HG02623 (cell line): Measurements from ENCODE around the gene CHCHD6.

Experiments
- ATAC-seq: cut with Tn5 transposase; IDR thresholded peaks from one replicate; pipeline ENCODE4 v1.9.1; 2021; ENCODE audit warnings: moderate library complexity; ENCODE audit not compliant: unreplicated experiment

The CHCHD6 gene

DNA sequence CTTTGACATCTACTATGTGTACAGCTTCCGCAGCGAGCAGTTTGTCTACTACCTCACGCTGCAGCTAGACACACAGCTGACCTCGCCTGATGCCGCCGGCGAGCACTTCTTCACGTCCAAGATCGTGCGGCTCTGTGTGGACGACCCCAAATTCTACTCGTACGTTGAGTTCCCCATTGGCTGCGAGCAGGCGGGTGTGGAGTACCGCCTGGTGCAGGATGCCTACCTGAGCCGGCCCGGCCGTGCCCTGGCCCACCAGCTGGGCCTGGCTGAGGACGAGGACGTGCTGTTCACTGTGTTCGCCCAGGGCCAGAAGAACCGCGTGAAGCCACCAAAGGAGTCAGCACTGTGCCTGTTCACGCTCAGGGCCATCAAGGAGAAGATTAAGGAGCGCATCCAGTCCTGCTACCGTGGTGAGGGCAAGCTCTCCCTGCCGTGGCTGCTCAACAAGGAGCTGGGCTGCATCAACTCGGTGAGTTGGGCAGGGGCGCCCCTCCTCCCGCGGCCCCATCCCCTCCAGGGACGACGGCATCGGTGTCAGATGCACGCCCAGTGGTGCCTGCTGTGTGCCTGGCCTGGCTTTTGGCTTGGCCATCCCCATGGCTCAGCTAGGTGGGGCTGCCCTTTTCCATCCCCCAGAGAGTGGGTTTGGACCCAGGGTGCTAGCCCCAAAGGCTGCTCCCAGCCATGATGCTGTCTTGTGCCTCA is 285.4 kb downstream of the CHCHD6 start:
- no peak for ATAC-seq

DNA sequence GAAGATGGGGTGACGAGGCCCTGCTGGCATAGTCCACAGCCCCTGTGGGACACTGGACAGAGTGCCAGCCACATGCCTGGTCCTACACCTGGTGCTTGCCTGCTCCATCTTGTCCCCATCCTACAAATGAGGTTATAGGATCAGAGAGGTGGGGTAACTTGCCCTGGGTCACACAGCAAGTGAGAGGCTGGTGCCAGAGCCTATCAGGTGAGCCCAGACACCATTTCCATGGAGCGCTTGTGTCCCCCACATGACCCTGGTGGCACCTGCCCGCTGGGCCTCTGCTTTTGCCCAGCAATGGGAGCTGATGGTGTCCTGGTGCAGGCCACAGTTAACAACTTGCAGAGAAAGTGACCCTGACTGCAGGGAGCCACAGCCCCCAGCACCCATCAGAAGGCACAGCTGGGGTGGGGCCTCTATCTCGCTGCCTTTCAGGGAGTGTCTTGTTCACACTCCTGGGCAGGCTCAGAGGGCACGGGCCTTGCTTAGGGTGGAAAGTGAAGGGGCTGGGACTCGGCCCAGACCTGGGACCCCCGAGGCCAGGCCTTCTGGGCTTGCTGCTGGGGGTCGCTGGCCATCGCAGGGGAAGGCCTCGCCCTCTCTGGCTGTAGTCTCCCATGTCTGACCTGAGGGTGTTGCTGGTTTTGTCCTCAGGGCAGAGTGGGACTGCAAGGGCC is 286.1 kb downstream of the CHCHD6 start:
- no peak for ATAC-seq

DNA sequence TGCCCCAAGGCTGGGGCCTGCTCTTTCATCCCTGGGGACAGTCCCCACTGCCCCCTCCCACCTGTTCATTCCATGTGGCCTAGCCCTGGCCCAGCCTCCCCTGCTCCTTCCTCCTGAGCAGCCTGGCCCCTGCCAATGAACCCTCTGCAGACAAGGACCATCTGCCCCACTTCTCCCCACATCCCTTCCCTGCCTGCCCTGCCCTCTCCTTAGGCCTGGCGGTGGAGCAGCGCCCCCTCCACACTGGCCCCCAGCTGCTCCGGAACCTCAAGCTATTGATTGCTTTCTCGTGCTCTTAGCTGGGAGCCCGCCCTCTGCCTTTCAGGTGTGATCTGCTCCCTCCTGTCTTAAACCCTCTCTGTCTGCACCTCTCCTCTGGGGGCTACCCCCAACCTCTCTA is 286.9 kb downstream of the CHCHD6 start:
- ATAC-seq: no peak

DNA sequence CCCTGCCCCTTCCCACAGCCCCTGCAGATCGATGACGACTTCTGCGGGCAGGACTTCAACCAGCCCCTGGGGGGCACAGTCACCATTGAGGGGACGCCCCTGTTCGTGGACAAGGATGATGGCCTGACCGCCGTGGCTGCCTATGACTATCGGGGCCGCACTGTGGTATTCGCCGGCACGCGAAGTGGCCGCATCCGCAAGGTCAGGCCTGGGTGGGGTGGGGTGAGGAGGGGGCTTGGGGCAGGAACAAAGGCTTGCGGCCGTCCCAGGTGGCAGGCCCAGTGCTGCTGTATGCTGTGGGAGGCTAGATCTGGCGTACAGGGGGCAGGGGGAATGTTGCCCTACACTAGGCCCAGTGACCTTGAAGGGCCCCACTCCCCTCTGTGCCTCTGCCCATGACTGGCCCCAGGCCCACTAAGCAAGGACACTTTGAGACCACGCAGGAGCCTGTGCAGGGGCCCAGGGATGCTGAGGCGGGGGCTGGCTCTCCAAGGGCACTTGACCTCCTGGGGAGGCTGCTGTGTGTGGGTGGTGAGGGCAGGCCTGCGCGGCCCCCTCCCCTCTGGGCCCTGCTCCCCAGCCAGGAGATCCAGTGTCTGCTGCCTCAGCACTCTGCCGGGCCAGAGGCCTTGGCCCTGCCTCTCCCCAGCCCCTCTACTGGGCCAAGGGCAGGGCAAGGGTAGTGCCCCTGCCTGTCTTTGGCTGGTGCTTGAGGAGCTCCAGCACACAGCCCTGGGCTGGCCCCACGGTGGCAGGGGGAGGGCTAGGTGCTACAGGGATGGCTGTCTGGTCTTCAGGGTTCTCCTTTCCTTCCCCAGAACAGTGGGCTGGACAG is 287.5 kb downstream of the CHCHD6 start:
- no peak for ATAC-seq

DNA sequence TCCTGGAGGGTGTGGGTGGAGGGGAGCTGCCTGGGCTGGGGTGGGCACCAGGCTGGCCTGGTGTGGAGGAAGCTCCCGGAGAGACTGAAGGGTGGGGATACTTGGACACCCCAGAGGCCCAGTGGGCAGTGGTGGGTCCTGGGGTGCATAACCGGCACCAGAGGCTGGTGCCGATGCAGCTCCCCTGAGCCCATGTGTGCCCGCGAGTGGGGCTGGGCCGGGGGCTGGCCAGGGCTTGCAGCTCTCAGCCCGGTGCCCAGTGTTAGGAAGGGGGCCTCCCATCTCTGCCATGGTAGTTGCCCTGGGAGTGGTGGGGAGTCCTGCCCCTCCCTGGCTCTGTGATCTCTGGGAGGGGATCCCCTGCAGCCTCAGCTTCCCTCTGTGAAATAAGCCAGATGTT is 288.2 kb downstream of the CHCHD6 start:
- ATAC-seq: no peak

DNA sequence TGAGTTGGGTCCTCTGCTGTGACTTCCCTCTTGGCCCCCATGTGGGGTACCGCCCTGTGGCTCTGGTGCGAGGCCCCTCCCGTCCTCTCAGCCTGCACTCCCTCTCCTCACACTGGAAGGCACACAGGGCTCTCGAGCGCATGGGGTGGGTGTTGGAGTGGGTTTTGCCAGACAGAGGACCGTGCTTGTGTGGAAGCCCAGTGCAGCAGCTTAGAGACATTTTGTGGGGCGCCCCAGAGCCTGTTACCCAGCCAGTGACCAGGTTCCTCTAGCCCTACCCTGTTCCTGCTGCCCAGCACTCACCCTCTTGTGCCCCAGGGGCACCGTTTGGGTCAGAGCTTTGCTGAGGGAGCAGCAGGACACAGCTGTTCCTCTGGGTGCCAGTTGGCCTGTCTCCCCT is 288.7 kb downstream of the CHCHD6 start:
- ATAC-seq: no peak

DNA sequence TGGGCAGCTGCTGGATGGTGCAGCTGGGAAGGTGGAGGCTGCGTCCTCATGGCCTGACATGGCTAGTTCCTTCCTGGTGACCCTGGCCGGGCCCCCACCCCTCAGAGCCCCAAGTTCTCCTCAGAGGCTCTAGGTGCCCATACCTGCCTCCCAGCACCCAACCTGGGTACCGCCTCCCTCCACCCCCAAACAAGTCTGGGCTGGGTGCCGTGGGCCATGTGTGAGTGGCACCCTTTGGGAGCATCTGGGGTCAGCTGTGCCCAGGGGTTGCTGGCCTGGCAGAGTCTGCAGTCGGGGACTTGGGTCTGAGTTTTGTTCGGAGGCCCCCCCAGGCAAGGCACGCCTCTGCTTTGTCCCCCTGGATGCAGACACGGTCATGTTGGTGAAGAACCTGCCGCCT is 289.4 kb downstream of the CHCHD6 start:
- no peak for ATAC-seq

DNA sequence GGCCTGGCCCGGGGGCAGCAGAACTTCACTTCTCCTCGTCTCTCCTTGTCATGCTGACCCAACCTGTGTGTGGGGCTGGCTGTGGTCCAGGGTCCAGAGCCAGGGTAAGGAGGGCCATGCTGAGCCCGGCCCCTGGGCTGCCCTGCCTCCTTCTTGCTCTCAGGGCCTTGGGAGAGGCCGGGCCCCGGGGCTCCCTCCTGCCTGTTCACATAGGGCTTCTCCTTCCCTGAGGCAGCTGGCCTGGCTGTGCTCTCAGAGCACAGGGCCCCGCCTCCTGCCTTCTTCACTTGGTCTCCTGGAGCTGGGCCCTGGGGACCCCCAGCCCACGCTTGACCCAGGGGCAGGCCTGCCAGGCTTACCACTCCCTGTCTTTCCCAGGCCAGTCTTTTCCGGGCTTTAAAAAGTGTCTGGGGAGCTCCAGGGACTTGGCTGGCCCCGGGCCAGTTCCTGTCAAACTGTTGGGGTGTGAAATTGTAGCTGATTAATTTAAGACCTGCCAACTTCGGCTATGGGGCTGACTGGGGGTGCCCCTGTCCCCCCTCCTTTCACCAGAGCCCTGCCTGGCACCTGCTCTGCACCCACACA is 290.7 kb downstream of the CHCHD6 start:
- ATAC-seq: no peak

DNA sequence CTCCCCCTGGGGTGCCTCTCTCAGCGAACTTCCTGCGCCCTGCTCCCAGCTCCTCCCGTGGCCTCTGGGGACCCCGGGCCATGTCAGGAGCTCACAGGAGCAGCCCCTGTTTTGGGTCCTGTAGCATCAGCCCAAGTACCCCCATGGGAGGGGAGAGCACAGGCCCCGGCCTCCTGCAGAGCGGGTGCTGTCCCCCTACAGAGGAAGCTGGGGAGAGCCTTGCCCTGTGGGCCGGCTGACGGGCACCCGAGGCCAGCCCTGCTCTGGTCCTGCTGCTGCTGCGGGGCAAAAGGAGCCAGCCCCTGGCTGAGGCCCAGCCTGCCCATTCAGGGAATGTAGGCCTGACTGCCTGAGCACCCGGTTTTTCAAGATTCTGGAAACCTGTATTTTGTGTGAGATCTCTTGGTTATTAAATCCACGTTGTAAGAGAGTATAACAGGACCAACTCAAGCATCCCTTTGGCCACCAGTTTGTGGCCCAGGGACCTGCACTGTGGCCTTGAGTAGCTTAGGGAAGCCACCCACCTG is 291.3 kb downstream of the CHCHD6 start:
- ATAC-seq: no peak

DNA sequence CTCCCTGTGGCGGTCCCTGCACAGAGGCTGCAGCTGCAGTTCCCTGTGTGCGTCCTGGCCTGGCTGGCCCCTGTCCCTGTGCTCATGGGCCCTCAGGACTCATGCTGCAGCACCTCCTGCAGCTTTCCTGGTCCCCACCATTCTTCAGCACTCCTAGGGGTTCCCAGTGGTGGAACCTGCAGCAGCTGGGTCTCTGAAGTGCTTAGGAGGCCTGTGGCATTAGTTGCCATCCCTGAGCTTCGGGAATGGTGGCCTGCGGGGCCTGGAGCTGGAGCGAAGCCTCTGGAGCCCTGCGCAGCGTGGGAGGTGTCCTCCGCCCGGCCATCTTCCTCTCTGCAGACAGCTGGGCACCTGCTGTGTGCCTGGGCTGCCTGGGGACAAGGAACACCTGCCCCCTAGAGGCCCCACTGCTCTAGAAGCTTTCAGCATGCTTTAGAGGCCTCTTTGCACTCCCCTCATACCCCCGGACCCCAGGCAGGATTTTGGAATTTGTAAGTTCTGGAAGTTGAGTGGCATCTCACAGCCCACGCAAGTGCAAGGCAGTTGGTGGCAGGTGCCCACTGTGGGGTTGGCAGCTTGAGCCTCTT is 292.0 kb downstream of the CHCHD6 start:
- no peak for ATAC-seq

DNA sequence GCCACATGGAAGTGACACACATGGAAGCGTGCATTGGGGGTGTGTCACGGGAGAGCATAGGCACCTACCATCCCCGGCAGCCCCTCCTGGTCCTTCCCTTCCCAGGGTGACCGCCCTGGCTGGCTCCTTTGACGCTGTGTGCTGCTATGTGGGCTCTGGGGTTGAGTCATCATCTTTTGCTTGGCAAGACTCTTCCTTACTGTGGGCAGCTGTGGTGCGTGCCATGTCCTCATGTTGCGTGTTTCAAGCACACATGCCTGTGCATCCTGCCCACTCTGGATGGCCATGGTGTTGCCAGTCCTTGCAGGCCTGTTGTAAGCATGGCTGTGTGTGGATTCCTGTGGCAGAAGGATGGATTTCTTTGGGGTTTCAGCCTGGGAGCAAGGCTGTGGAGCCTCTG is 292.9 kb downstream of the CHCHD6 start:
- ATAC-seq: no peak

DNA sequence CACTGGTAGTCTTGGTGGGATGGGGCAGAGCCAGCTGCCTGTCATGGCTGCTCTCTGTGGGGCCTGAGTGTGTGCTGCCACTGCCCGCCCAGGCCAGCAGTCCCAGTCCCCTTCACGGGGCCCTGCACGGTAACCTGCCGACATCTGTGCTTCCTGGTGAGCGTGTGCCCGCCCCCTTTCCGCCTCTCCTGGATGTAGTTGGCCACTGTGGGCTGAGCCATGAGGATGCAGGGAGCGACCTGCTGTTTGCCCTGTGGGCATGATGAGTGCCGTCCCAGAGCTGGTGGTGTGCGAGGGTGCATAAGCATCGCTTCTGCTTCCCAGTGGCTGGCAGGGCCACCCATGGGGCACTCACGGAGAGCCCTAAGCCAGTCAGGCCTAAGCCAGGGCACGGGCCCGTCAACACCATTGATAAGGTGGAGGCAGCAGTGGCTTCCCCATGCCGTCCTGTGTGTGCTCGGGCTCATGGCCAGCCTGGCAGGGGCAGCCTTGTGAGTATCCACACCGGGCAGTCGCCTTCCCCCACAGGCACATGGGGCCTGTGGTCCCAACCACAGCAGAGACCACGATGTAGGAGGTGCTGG is 293.5 kb downstream of the CHCHD6 start:
- no peak for ATAC-seq

DNA sequence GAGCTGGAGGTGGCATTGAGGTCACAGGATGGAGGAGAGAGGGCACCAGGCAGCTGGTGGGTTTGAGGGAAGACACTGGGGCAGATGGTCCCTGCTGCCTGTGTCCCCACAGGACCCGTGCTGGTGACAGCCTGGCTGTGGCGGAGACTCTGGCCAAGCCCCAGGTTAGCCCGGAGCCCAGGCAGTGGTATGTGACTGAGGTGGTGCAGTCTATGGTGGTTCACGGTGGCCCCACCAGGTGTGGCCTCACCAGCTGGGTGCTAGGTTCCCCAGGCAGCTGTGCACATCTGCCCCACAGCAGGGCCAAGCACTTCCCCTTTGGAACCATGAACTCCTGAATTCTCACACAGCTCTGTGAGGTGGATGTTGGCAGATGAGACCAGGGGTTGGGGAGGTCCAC is 294.3 kb downstream of the CHCHD6 start:
- no peak for ATAC-seq

DNA sequence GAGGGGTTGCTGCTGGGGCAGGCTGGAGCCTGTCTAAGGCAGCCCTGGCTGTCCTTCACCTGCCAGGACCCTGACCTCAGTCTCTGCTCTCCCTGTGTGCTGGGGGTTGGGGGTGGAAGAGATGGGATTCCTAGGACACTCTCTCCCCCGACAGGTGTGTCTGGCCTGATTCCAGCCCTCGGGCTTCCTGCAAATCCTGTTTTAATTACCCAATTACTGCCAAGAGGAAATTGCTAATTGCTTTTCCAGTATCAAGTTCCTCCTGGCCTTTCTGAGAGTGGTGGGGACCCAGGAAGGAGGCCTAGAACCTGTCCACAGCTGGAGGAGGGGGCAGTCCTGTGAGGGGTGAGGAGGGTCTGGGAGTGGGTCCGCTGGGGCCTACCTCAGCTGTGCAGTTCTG is 294.7 kb downstream of the CHCHD6 start:
- ATAC-seq: no peak

DNA sequence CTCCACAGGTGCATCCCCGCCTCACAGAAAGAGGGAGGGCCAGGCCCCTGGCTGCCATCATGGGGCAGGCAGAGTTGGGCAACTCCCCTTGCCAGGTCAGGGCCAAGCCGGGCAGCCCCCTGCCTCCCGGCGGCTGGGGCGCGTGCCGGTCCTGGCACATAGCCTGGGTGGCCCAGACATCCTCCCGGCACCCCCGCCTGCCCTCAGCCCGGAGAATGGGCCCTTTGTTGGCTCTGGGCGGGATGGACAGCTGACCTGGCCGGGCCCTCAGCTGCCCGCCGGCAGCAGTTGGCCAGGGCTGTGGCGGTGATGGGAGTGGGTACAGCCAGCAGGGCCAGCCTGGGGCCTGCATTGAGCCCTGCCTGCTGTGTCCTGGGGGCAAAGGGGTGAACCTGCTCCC is 295.3 kb downstream of the CHCHD6 start:
- no peak for ATAC-seq

DNA sequence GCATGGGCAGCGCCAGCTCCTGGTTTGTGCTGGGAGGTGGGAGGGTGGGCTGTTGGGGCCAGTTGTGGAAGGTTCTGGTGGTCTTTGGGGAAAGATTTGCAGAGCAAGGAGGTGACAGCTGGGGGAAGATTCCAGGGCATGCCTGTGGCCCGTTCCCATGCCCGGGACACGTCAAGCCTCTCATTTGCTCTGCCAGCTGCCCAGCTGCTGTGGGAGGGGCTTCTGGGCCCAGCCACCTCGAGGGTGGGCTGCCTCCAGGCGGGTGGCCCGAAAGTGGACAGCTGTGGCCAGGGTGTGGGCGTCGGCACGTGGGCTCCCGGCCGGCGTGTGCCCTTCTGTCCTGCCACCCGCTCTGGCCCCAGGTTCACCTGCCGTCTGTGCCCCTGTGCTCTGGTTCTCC is 296.1 kb downstream of the CHCHD6 start:
- no peak for ATAC-seq

DNA sequence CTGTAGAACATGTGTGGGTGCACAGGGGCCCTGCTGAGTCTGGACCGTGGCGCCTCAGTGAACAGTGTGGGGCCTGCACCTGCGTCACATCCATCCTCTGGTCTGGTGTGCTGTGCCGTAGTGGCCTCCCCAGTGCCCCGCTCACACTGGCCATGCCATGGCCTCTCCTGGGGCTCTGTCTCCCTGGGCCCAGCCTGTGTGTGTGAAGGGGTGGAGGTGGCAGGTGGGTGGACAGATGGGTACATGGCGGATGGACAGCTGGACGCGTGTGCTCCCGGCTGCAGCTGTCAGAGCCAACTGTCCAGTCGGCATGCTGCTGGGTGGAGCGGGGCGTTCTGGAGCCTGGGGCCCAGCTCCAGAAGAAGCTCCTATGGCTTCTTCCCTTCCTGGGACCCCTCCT is 296.7 kb downstream of the CHCHD6 start:
- ATAC-seq: no peak

DNA sequence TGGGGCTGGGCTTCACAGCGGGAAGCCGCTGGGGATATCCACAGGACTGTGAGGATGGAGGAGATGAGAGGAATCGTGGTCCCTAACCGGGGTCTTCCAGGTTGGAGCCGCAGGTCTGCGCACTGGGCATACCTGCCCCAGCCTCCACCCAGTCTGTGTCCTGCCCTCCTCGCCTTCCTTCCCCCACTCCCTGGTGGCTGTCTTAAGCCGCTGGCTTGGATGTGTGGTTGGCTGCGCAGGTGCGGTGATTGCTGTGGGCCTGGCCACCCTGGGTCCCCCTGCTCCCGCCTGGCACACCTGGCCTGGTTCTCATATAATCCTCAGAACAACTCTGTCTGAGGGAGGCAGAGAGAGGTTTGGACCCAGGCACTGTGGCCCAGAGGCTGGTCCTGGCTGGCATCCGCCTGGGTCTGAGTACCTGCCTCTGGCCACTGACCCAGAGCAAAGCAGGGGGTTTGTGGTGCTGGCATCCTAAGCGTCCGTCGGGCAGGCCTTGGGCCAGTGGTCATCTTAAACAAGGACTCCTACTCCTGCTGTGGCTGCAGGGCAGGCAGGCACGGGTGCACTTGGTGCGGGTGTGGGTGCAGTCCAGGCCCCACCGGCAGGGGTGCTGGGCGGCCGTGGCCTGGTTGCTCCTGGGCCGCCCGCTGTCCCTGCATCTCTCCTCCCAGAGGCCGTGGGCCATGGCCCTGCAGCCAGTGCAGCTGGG is 297.6 kb downstream of the CHCHD6 start:
- no peak for ATAC-seq

DNA sequence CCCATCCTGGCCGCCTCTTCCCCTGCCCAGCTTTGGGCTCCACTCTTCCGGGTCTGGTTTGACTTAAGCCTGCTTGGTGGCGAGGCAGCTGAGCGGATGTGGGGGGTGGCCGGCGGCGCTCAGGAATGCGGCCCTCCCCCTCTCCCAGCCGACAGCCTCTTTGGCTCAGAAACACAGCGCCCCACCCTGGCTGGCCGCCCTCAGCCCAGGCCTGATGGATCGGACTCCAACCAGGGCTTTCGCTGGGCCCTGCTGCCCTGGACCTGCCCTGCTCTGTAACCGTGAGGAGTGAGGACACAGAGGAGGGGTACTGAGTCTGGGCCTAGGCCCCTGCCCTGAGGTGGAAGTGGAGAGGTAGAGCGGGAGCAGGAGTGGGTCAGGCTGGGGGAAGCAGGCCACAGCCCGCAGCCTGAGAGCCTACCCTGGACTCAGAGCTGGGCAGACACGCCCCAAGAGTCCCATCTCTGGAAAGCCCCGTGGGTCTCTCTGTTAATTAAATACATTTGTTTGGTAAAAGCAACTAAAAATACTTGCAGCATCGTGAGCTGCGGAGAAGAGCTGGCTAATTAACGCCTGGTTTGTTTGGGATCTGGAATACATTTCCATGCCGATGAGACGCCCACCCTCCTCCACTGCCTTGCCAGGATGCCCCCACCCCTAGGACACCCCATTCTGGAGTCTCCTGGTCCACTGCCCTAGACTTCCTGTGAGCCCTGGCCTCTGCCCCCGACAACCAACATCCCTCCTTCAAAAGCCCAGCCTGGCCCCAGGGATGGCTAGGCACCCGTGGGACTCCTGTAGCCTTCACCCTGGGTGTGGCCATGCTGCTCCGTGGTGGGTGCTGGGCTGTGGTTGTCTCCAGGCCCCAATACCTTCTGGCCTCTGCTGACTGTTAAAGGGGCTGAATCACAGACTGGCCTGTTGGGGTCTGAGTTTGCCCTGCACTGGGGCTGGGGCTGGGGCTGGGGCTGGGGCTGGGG is 298.4 kb downstream of the CHCHD6 start:
- no peak for ATAC-seq
